ENCODE measurements around the gene TOX2.
A peak's percentile ranks its signal among the peaks of the same experiment; 100 is the strongest.

Gene TOX2

GRCh38 chr20:44080064-44080463 is 165.4 kb downstream of the TOX2 start:
- no peak for DNase-seq (ENCODE audit: low read depth)

- DNase-seq (ENCODE audit: low read depth) = peak; percentile 57
These were observed 166.1 kb downstream of the TOX2 start for GRCh38 chr20:44080646-44081267.

- DNase-seq (ENCODE audit: low read depth) = no peak
These were observed 166.8 kb downstream of the TOX2 start for GRCh38 chr20:44081476-44081875.

DNA sequence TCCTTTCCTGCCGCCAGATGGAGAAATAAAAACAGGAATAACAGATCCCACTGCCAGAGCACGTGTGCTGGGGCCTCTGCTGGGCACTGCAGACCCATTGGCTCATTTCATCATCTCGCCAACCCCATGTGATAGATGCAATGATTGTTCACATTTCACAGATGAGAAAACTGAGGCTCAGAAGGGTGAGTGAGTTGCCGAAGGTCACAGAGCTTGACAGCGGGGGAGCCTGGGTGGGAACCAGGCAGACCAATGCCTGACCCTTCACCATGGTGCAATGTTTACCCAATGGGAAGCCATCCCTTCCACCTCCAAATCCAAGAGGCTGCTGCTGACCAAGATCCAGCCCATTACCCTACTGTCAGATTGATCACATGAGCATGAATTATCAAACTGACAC is 167.2 kb downstream of the TOX2 start:
- DNase-seq (ENCODE audit: low read depth) = no peak

DNA sequence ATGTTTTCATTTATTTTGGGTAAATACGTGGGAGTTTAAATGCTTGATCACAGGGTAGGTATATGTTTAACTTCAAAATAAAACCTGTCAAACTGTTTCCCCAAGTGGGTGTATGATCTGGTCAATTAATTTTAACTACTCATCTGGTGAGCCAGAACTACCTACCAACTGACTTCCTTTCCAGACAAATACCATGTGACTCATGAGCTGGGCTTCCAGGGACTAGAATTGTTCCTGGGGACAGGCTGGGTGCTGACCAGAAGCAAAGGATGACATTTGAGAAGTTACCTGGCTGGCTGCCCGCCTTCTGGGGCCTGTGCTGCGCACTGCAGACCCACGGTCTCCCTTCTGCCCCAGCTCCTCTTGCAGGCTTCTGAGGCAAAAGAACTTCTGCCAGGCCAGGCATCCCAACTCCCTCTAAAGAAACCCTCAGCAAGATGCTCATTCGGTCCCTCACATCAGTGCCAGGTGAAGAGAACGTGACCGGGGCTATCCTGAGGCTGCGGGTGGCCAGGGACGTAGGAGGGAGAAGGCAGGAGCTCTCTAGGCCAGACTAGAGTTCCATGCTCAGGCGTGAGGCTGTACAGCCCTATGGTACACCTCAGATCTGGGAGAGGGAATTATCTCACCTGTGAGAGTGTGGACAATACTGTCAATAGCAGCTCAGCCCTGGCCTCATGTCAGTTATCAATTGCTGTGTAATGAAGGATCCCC is 168.7 kb downstream of the TOX2 start:
- DNase-seq (ENCODE audit: low read depth) = no peak

GRCh38 chr20:44084439-44084838 is 169.8 kb downstream of the TOX2 start:
- DNase-seq (ENCODE audit: low read depth) = no peak

DNA sequence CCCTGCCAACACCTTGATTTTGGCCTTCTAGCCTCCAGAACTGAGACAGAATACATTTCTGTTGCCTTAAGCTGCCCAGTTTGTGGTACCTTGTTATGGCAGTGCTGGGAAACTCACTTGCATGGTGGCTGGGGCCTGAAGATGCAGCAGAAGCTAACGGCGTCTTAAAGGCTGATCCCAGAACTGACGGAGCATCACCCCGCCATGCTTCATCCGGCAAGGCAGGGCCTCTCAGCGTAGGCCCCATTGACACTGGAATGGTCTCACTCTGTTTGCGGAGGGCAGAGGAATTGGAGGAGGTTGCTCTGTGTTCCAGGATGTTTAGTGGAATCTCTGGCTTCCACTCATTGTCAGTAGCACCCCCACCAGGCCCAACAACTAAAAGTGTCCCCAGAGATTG is 170.2 kb downstream of the TOX2 start:
- DNase-seq (ENCODE audit: low read depth) = no peak

DNA sequence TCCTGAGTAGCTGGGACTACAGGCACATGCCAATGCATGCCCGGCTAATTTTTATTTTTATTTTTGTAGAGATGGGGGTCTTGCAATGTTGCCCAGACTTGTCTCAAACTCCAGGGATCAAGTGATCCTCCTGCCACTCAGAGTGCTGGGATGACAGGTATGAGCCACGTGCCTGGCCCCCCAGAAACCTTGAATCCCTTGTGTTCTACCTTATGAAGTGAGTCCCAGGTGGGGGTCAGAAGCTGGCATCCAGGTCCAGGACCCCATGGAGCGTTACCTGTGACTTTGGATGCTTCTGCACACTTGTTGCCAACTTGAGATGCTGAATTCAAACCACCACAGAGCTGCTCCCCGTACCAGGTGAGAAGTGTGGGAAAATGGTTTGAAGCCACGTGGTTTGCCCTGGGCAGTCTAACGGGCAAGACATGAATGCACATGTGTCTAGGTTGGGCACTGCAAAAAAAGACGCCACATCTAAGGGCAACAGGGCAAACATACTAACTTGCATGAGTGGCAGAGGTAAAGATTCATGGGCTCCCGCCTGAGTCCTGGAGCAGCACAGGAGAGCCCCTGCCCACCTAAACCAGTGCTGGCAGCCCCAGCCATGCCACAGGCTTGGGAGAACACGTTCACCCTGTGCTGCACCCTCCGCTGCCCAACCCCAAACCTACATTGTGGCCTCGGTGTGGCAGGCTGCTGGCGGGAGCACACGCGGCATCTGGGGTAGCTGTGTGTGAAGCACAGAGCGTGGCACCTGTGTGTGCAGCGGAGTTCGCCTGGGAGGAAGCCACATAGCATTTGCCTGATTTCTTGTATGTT is 171.2 kb downstream of the TOX2 start:
- no peak for DNase-seq (ENCODE audit: low read depth)

DNA sequence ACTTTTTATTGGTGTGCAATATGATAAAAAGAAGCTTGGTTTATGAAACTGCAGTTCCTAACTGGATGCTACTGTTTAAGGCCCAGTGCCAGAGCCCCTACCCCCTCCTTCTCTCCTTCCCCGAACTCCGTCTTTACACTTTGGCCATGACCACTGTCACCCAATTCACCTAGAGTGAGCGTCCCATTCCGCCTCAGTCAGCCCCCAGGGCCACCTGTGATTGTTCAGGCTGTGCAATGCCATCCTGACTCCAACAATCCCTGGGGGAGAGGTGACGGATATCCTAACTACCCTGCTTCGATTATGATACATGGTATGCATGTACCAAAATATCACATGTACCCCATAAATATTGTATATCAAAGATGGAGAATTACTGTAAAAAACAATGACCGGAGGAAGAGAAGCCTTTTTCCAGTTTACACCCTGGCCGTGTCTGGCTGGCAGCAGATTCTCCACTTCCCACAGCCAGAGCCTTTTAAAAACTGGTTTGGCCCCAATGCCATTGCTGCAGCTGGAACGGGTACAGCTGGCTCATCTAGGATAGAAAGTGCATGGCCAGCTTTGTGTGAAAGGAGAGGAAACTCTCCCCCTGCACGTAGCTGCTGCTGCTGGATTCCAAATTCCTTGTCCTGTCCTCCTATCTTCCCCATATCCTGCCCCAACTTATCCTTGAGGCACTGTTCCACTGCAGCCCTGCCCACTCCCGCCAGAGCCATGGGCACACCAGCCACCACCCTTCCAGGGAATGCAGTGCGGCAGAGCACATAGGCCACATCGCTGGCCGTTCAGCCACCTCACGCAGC is 172.6 kb downstream of the TOX2 start:
- DNase-seq (ENCODE audit: low read depth) = no peak

GRCh38 chr20:44087857-44088120 is 173.1 kb downstream of the TOX2 start:
- DNase-seq (ENCODE audit: low read depth) = no peak

DNA sequence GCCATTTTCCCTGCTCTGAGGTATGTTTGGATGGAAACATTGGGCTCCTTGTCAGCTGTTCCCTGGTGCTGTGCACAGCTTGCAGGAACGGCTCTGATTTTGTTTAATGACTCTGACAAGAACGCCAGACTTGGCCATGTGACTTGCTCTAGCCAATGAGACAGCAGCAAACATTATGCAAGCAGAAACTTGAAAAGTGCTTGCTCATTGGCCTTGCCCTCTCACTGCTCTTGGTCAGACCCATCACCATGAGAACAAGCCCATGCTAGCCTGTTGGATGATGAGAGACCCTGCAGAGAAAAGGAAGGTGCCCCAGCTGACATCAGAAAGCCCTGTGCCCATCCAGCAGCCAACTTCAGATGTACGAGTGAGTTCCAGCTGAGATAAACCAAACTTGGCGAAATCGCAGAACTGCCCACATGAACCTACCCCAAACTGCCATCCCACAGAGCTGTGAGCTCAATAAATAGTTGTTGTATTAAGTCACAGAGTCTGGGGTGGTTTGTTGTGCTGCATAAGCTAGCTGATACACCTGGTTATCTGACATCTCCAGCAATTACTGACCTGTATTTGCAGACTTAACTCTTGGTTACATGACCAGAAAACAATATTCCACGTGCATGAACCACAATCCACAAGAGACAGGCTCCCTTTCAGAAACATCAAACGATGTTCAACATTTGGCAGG is 175.5 kb downstream of the TOX2 start:
- no peak for DNase-seq (ENCODE audit: low read depth)

GRCh38 chr20:44091026-44091425 is 176.4 kb downstream of the TOX2 start:
- DNase-seq (ENCODE audit: low read depth) = no peak

DNA sequence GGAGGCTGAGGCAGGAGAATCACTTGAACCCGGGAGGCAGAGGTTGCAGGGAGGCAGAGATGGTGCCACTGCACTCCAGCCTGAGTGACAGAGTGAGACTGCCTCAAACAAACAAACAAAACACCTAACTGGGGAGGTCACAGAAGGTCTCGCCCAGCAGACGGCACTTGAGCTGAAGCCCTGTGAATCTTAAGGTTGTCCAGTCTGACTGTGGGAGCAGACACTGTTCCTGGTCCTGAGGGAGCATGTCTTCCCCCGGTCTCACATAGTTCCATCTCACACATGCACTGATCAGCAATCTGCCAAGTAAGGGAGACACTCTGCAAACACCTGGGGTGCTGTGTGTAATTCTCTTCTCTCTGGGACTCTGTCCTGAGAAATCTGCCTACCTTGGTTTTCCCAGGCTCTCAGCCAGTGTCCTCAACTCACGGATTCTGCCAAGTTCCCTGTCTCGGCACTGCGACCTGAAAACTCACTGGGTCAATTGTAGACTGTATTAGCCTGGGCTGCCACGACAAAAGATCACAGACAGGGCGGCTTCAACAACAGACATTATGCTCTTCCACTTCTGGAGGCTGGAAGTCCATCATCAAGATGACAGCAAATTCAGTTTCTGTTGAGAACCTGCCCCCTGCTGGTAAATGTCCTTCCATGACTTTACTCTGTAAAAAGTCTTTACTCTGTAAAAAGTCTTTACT is 178.0 kb downstream of the TOX2 start:
- DNase-seq (ENCODE audit: low read depth) = no peak

DNA sequence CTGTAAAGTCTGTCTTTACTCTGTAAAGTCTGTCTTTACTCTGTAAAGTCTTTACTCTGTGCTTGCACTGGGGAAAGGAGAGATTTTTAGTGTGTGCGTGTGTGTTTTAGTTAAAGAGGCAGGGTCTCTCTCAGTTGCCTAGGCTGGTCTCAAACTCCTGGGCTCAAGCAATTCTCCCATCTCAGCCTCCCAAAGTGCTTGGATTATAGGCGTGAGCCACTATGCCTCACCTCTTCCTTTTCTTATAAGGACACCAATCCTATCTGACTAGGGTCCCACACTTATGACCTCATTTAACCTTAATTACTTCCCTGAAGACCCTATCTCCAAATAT is 178.6 kb downstream of the TOX2 start:
- DNase-seq (ENCODE audit: low read depth) = no peak

DNA sequence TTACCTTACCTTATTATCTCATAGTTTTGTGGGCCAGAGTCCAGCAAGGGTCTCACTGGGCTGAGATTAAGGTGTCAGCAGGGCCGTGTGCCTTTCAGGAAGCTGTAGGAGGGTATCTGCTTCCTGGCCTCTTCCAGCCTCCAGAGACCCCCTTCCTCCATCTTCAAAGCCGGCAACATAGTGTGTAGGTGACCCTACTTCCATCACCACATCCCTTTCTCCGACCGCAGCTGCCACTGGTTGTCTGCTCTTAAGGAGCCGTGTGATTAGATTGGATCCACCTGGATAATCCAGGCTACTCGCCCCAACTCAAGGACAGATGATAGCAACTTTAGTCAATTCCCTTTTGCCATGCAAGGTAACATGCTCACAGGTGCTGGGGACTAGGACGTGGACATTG is 181.2 kb downstream of the TOX2 start:
- DNase-seq (ENCODE audit: low read depth) = no peak

GRCh38 chr20:44097521-44098255 is 183.0 kb downstream of the TOX2 start:
- DNase-seq (ENCODE audit: low read depth) = no peak

DNA sequence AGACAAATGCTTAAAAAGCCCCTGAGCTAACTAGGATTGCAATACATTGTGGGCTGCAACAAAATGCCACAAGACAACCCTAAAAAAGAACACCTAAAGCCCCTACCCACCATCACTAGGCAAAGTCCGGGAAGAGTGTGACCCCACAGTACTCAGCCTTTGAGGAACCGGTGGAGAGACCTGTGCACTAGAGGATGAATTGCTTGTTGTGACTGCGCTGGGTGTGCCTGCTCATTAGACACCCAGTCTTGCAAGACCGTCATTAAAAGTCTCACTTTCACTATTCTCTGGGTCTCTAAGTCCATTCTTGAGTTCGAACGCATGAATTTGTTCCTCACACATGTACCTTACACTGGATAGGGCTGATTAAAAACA is 183.6 kb downstream of the TOX2 start:
- DNase-seq (ENCODE audit: low read depth) = no peak

- DNase-seq (ENCODE audit: low read depth) = no peak
These were observed 184.0 kb downstream of the TOX2 start for GRCh38 chr20:44098657-44099056.

GRCh38 chr20:44099832-44100231 is 185.2 kb downstream of the TOX2 start:
- DNase-seq (ENCODE audit: low read depth) = no peak

- no peak for DNase-seq (ENCODE audit: low read depth)
These were observed 187.9 kb downstream of the TOX2 start for GRCh38 chr20:44102582-44102981.

All from activated T-cell treated with anti-CD3 and anti-CD28 coated beads for 48 hours (primary cell).